Smooth muscle cell (in vitro differentiated cells): Measurements from ENCODE around the gene ADRA1B. TPM values are rescaled to one million over a fixed set of nuclear protein-coding genes. Genes with fewer than 3 reads are reported as not detected.

Experiments used
- DNase-seq: peaks from one replicate; lab custom pipeline; 2025; ENCODE audit not compliant: unreplicated experiment; lab: John Stamatoyannopoulos, UW
- H2AFZ ChIP-seq: fragments of 200-600 bp; sonication (generic); 2 replicates; pipeline ENCODE4 v1.6.0; 2016; ENCODE audit warnings: antibody characterized with exemption, low read depth, mild to moderate bottlenecking
- H3F3A ChIP-seq: fragments of 200-600 bp; sonication (generic); 2 replicates; pipeline ENCODE4 v1.6.0; 2017; ENCODE audit warnings: antibody characterized with exemption, low read depth
- H3K27ac ChIP-seq: fragments of 200-600 bp; sonication (generic); 2 replicates; pipeline ENCODE4 v1.5.1; 2016; ENCODE audit warnings: low read depth, mild to moderate bottlenecking
- H3K27me3 ChIP-seq: fragments of 200-600 bp; sonication (generic); 2 replicates; pipeline ENCODE4 v1.6.1; 2016; ENCODE audit warnings: low read depth, mild to moderate bottlenecking
- H3K36me3 ChIP-seq: fragments of 200-600 bp; sonication (generic); 2 replicates; pipeline ENCODE4 v1.5.1; 2016; ENCODE audit warnings: low read depth
- H3K4me1 ChIP-seq: fragments of 200-600 bp; sonication (generic); 2 replicates; pipeline ENCODE4 v1.5.1; 2016; ENCODE audit warnings: low read depth
- H3K4me2 ChIP-seq: fragments of 200-600 bp; sonication (generic); 2 replicates; pipeline ENCODE4 v1.6.0; 2016; ENCODE audit warnings: mild to moderate bottlenecking
- H3K4me3 ChIP-seq: fragments of 200-600 bp; sonication (generic); 2 replicates; pipeline ENCODE4 v1.5.1; 2016; ENCODE audit warnings: mild to moderate bottlenecking
- H3K79me2 ChIP-seq: fragments of 200-600 bp; sonication (generic); 2 replicates; pipeline ENCODE4 v1.6.0; 2016; ENCODE audit warnings: low read depth, mild to moderate bottlenecking
- H3K9ac ChIP-seq: fragments of 200-600 bp; sonication (generic); 2 replicates; pipeline ENCODE4 v1.6.0; 2016; ENCODE audit warnings: low read depth
- H3K9me3 ChIP-seq: fragments of 200-600 bp; sonication (generic); replicated peaks from 2 replicates; pipeline ENCODE4 v1.5.1; 2016; ENCODE audit warnings: low read depth
- H4K20me1 ChIP-seq: fragments of 200-600 bp; sonication (generic); 2 replicates; pipeline ENCODE4 v1.6.0; 2016; ENCODE audit warnings: low read depth
- WGBS: methylation state at CpG from one replicate; pipeline ENCODE4 v1.1.7; 2016; ENCODE audit warnings: low lambda C conversion rate; 5-methylcytosine and 5-hydroxymethylcytosine counted together
- polyA plus RNA-seq: library from polyadenylated mRNA; unstranded; fragments of >200 nt; fragmentation: Nextera tagmentation; extraction: Ambion mirVana; gene quantifications from 2 replicates; pipeline ENCODE4 v1.2.1, GENCODE V29; 2016
- total RNA-seq: library from RNA; depleted of rRNA; stranded (reverse); fragments of >200 nt; gene quantifications from 2 replicates; pipeline ENCODE4 v1.2.3, GENCODE V29; 2014
- TF ChIP-seq, protein P1 (sequence below): fragments of 200-600 bp; sonication (generic); IDR thresholded peaks from 2 replicates; pipeline ENCODE4 v1.5.1; 2017; ENCODE audit warnings: borderline replicate concordance, mild to moderate bottlenecking, antibody characterized with exemption; ENCODE audit not compliant: insufficient read depth, poor library complexity, severe bottlenecking

ADRA1B gene
- total and polyA plus RNA-seq, 2 experiments from 2014 or later = 0.34 to 0.36 TPM

DNA sequence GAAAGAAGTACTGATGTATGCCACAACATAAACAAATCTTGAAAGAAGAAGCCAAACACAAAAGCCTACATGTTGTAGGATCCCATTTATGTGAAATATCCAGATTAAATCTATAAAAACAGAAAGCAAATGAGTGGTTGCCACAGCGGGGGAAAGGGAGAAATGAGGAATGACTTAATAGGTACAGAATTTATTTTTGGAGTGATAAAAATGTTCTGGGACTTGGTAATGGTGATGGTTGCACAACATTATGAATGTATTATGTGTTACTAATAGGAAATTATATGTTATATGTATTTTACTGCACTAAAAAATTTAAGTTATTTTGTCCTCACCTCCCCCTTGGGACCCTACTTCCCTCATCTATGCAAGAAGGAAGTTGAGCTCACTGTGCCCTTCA, 76.3 kb downstream of the ADRA1B start:
- Histone ChIP-seq H2AFZ (no peak overlapping the region), H3K36me3 (no peaks in the 10 kb centered on the region), H3K4me3 (no peak overlapping the region), H3K27me3 (peaks cover 14% of the 10 kb centered on the region), H3K9ac (no peak overlapping the region), H3K4me1 (no peaks in the 10 kb centered on the region), H3K4me2 (no peak overlapping the region), H4K20me1 (no peaks in the 10 kb centered on the region), H3K27ac (no peak overlapping the region), H3K79me2 (no peaks in the 10 kb centered on the region), H3F3A (peaks cover 6% of the 10 kb centered on the region), H3K9me3 (no peaks in the 10 kb centered on the region)
- TF ChIP-seq, protein P1, sequence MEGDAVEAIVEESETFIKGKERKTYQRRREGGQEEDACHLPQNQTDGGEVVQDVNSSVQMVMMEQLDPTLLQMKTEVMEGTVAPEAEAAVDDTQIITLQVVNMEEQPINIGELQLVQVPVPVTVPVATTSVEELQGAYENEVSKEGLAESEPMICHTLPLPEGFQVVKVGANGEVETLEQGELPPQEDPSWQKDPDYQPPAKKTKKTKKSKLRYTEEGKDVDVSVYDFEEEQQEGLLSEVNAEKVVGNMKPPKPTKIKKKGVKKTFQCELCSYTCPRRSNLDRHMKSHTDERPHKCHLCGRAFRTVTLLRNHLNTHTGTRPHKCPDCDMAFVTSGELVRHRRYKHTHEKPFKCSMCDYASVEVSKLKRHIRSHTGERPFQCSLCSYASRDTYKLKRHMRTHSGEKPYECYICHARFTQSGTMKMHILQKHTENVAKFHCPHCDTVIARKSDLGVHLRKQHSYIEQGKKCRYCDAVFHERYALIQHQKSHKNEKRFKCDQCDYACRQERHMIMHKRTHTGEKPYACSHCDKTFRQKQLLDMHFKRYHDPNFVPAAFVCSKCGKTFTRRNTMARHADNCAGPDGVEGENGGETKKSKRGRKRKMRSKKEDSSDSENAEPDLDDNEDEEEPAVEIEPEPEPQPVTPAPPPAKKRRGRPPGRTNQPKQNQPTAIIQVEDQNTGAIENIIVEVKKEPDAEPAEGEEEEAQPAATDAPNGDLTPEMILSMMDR = no peak
- DNase-seq = no peak
- 100% methylated on average over 1 of the region's 1 CpG for WGBS

- 96% methylated on average over 2 of the region's 2 CpGs for WGBS
- H3K4me1 ChIP-seq = no peaks in the 10 kb centered on the region
- H3K4me2 ChIP-seq = no peak overlapping the region
- no peak overlapping the region for H2AFZ ChIP-seq
- peaks cover 6% of the 10 kb centered on the region for H3F3A ChIP-seq
- H3K9ac ChIP-seq = no peak overlapping the region
- no peaks in the 10 kb centered on the region for H3K9me3 ChIP-seq
- DNase-seq = no peak
- TF ChIP-seq, protein P1 = no peak
- no peak overlapping the region for H3K27ac ChIP-seq
- no peaks in the 10 kb centered on the region for H4K20me1 ChIP-seq
- no peaks in the 10 kb centered on the region for H3K79me2 ChIP-seq
- H3K4me3 ChIP-seq = no peak overlapping the region
- no peaks in the 10 kb centered on the region for H3K36me3 ChIP-seq
- H3K27me3 ChIP-seq = peaks cover 8% of the 10 kb centered on the region
These were observed 76.9 kb downstream of the ADRA1B start for GRCh38 chr5:159993194-159993593.

GRCh38 chr5:159995907-159996306, 79.6 kb downstream of the ADRA1B start:
- no peaks in the 10 kb centered on the region for H3K36me3 ChIP-seq
- no peaks in the 10 kb centered on the region for H3K27me3 ChIP-seq
- no peaks in the 10 kb centered on the region for H3K9me3 ChIP-seq
- H2AFZ ChIP-seq = no peak overlapping the region
- peak overlapping the region; percentile 60 for H3K27ac ChIP-seq
- H3K79me2 ChIP-seq = no peaks in the 10 kb centered on the region
- TF ChIP-seq, protein P1 = no peak
- H3K4me2 ChIP-seq = peak overlapping the region; percentile 55
- no peaks in the 10 kb centered on the region for H4K20me1 ChIP-seq
- no peak overlapping the region for H3K4me3 ChIP-seq
- 20% methylated on average over 3 of the region's 3 CpGs for WGBS
- no peak for DNase-seq
- H3F3A ChIP-seq = peaks cover 6% of the 10 kb centered on the region
- no peak overlapping the region for H3K9ac ChIP-seq
- no peaks in the 10 kb centered on the region for H3K4me1 ChIP-seq

DNA sequence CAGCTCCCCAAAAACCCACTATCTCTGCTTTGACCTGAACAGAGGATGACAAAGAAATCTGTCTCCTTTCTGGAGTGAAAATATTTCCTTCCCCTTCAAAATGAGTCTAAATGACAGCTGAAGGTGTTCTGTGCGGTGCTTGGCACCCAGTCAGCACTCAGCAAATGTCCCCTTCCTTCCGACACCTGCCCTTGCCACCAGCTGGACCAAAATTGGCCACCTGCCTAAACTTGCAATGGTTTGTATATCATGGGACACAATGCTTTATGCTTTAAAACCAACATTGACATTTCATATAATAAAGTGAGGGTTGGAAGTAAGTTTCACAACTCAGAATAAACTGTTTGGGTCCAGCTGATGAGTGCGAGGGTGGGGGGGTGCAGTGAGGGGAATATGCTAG, 85.2 kb downstream of the ADRA1B start:
- Histone ChIP-seq H3F3A (no peaks in the 10 kb centered on the region), H2AFZ (no peak overlapping the region), H3K27ac (no peak overlapping the region)

More for the DNA sequence above, 85.2 kb downstream of the ADRA1B start:
- TF ChIP-seq, protein P1 = no peak
- Histone ChIP-seq H3K36me3 (no peaks in the 10 kb centered on the region), H3K9ac (no peak overlapping the region), H3K27me3 (no peaks in the 10 kb centered on the region), H3K4me1 (no peaks in the 10 kb centered on the region), H4K20me1 (no peaks in the 10 kb centered on the region), H3K9me3 (no peaks in the 10 kb centered on the region), H3K4me3 (no peak overlapping the region), H3K4me2 (no peak overlapping the region), H3K79me2 (no peaks in the 10 kb centered on the region)
- WGBS = 96% methylated on average over 3 of the region's 3 CpGs
- DNase-seq = no peak
